Sciatic nerve (tissue), 2 donors: ENCODE measurements around the gene HOXC4. TPM values are rescaled to one million over a fixed set of nuclear protein-coding genes. Genes with fewer than 3 reads are reported as not detected.

Experiments used
- ATAC-seq: fragments of 200-7000 bp; cut with Tn5 transposase; one replicate; pipeline ENCODE4 v1.9.1; 2020; ENCODE audit warnings: mild to moderate bottlenecking, moderate library complexity
- DNase-seq: peaks from one replicate; pipeline ENCODE4 v3.0.0-alpha.2; 2020; ENCODE audit warnings: low spot score
- intact Hi-C: fragments of 100-400 bp; cut with DNase I; formaldehyde crosslinking; loops from one replicate; pipeline ENCODE4 v1.14.2; 2022
- total RNA-seq: library from RNA; stranded (reverse); fragmentation: NEBNext Ultra II Directional; extraction: Animal tissue kit (Norgen Biotek cat#: 25700); gene quantifications from one replicate; pipeline ENCODE4 v1.2.1, GENCODE V29; 2021
- donor health status: DM: no; HTN: no; CAD: no.
- donor health status: DM: no; HTN: no; CAD: no.

HOXC4 gene
- 23.6 TPM for total RNA-seq

- intact Hi-C loops, result no loop called here
- ATAC-seq (peak; percentile 83), DNase-seq (no peak)
These were observed at the start of gene HOXC4 for GRCh38 chr12:54053751-54054741. TSS of gene HOXC4 (plus strand) at chr12:54053835. CDS start at chr12:54053923, 88 bp downstream.

- DNase-seq (no peak), ATAC-seq (no peak)
- intact Hi-C loops, result no loop called here
These were observed 49.4 kb upstream of the HOXC4 start for GRCh38 chr12:54004063-54004840.

DNA sequence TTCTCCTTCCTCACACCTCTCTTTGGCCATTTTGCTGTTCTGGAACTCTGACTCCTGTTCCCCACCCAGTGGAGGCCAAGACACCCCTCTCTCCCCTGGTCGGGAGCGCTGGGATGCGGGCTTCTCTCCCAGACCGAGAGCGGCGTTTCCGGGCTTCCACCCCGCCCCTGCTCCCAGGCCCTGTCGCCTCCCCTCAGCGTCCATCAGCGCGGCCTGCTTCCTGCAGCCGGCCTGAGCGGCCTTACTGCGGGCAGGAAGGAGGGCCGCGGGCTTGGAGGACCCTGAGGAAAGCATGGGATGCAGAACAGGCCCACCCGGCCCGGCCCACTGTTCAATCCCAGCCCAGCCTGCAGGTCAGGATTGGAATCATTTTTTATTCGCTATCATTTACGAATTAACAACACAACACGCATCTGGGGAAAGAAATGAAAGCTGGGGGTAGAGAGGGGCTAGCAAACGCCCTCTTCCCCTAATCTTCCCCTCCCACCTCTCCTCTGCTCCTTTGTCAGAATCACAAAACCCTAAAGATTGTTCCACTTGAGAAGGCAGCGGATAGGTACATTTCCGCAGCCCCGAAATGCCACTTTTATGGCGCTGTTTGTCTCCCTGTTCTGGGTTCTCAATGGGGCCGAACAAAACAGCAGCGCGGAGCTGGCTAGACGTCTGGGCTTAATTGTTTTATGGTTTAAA is 48.6 kb upstream of the HOXC4 start:
- intact Hi-C loops, result loop anchor here (5.0 kb wide), 1 partner anchor 197 kb away; no protein-coding TSS in a partner anchor
- no peak for DNase-seq
- peak; percentile 68 for ATAC-seq

DNA sequence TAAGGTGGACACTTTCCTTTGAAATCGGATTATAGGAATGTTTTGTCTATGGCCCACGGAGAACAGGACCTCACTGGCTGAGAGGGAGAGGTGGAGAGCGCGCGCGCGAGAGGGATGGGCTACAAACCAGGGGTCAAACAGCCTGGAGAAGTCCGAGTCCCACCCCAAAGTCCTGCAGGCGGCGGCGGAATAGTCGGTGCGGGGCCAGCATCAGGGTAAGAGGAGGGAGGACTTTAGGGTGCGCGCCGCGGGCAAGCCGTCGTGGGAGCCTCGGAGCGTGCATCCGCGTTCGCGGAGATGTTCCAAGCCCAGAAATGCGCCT is 48.1 kb upstream of the HOXC4 start:
- ATAC-seq (peak; percentile 37), DNase-seq (no peak)
- intact Hi-C loops, result loop anchor here (5.0 kb wide), 1 partner anchor 197 kb away; no protein-coding TSS in a partner anchor

DNA sequence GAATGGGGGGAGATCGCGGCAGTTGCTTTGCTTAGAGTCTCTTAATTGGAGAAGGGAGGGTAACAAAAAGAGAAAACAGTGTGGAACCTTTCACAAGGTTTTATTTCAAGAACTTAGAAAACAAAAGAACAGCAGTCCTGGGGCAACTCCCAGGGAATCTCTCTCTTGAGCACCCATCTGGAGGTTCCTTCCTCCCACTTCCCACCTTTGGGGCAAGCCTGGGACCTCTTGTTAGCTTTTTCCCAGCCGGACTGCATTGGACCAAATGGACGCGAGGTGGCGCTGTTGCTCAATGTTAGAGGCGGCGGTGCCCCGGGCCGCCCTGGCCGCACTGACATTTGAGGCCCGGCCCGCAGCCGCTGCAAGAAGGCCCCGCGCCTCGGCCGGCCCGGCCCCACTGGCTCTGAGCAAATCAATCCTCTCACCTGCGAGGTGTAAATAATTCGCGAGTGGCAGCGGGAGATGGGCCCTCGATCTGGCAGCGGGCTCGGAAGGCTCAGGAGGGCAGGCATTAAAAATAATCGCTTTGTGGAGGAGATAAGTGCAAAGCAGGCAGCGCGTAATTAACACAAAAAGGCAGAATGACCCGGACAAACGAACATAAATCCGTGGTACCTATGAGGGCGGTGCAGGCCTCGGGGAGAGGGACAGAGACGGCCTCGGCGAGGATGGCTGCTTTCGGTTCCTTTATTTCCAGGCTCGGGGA is 47.6 kb upstream of the HOXC4 start:
- ATAC-seq (peak; percentile 82), DNase-seq (peak; percentile 96)
- intact Hi-C loops, result loop anchor here (5.0 kb wide), 1 partner anchor 196 kb away; no protein-coding TSS in a partner anchor

- DNase-seq (no peak), ATAC-seq (peak; percentile 7)
- intact Hi-C loops, result loop anchor here (5.0 kb wide), 1 partner anchor 196 kb away; no protein-coding TSS in a partner anchor
These were observed 46.9 kb upstream of the HOXC4 start for GRCh38 chr12:54006559-54007220.

DNA sequence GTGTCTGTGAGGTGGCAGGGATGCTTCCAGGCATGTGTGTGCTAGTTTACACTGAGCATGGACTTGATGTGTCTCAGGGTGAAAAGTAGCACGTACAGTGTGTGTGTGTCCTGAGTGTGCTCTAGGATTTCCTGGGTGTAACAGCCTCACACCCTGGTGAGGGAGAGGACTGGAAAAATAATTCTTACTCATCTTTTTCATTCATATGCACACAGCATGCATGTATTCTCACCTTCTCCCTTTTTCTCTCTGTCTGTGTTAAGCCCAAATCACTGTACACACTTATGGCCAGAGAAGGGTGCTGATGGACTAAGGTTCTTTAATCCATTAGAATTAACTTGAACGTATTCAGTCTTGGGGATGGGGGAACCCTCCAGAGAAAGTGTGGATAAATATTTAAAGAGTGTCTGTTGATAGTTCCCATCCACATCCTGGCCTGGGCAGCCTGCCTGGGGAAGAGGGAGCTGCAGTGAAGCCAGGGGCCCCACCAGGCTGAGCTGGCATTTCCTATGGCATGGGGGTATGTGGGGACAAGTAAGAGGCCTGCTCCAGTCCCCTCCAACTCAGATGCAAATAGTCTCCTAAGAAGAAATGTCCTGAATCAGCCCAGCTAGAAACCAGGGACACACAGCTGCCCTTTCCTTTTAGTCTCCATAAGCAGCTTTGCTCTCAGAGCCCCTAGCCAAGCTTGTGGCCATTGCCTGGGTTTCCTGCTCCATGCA is 45.9 kb upstream of the HOXC4 start:
- ATAC-seq (no peak), DNase-seq (no peak)
- intact Hi-C loops, result loop anchor here (5.0 kb wide), 1 partner anchor 195 kb away; no protein-coding TSS in a partner anchor

DNA sequence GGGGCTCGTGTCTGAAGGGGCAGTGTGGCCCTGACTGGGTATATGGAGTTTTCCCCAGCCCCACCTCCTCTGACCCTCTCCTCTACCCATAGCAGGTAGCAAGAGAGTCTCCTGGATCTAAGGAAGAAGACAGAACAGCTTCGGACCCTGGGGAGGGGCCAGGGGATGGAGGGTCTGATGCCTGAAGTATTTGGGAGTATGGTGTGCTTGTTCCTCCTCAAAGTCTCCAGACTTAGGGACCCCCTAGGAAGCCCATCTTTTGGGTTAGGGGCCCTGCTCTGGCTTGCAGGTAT is 45.4 kb upstream of the HOXC4 start:
- no peak for DNase-seq
- intact Hi-C loops, result loop anchor here (5.0 kb wide), 1 partner anchor 194 kb away; no protein-coding TSS in a partner anchor
- ATAC-seq, result no peak

DNA sequence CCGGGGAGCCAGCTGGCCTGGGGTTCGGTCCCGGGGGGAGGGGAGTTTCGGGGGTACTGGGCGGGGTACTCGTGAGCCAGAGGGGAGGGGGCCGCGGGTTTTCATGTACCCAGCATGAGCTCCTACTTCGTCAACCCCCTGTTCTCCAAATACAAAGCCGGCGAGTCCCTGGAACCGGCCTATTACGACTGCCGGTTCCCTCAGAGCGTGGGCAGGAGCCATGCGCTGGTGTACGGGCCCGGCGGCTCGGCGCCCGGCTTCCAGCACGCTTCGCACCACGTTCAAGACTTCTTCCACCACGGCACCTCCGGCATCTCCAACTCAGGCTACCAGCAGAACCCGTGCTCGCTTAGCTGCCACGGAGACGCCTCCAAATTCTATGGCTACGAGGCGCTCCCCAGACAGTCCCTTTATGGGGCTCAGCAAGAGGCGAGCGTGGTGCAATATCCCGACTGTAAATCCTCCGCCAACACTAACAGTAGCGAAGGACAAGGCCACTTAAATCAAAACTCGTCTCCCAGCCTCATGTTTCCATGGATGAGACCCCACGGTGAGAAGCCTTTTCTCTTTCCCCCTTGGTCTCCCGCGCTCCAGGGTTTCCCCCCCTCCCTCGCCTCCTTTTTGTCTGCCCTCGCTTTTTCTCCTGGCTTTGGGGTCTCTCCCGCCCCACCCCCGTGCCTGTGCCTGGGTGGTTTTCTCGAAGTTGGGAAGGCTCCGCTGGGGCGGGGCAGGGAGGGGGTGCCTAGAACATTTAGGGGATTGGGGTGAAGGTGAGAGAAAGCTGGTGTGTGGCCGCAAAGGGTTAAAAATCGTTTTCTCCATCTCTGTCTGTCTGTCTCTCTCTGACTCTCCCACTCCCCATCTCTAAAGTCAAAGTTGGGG is 44.2 kb upstream of the HOXC4 start:
- intact Hi-C loops, result loop anchor here (5.0 kb wide), 1 partner anchor 193 kb away; no protein-coding TSS in a partner anchor
- peak; percentile 21 for ATAC-seq

DNA sequence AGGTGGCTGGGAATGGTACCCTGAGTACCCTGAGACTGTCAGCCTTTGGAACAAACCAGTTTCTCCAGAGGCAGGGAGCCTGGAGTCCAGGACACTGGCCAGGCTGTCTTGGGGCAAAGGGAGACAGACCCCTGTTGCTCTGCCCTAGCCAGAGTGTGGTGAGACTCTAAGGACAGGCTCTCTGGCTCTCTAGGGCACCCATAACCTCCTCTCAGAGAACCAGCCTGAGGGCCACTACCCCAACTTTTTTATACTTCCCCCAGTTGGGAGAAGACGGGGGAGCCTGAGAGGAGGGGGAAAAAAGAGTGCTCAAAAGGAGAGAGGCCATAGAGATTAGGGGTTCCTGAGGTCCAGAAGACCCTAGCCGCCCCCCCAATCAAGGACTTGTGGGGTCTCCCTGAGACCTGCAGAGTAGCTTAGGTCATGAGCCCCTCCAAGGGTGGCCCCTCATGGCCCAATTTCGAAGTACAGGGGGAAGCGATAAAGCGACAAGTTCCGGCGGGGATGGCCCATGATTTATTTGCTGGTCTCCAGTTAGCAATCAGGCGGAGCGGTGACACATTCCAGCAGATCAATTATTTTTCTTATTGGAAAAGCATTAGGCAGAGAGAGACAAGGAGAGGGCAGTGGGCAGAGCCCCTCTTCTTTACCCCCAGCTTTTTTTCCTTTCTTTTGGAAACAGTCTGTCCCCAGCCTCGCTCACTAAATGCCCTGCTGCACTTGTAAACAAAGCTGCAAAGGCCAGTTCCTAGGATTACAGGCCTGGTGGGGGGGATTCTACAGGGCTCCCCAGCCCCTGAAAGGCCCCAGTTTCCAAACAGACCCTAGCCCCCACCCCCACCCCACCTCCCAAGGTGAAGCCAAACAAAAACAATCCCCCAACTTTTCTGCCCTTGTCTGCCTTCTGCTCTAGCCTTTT is 43.3 kb upstream of the HOXC4 start:
- ATAC-seq (no peak), DNase-seq (no peak)
- intact Hi-C loops, result no loop called here

More for the DNA sequence above, 44.2 kb upstream of the HOXC4 start:
- DNase-seq, result no peak

- ATAC-seq, result no peak
- DNase-seq, result no peak
- intact Hi-C loops, result no loop called here
These were observed 42.5 kb upstream of the HOXC4 start for GRCh38 chr12:54010972-54011664.

DNA sequence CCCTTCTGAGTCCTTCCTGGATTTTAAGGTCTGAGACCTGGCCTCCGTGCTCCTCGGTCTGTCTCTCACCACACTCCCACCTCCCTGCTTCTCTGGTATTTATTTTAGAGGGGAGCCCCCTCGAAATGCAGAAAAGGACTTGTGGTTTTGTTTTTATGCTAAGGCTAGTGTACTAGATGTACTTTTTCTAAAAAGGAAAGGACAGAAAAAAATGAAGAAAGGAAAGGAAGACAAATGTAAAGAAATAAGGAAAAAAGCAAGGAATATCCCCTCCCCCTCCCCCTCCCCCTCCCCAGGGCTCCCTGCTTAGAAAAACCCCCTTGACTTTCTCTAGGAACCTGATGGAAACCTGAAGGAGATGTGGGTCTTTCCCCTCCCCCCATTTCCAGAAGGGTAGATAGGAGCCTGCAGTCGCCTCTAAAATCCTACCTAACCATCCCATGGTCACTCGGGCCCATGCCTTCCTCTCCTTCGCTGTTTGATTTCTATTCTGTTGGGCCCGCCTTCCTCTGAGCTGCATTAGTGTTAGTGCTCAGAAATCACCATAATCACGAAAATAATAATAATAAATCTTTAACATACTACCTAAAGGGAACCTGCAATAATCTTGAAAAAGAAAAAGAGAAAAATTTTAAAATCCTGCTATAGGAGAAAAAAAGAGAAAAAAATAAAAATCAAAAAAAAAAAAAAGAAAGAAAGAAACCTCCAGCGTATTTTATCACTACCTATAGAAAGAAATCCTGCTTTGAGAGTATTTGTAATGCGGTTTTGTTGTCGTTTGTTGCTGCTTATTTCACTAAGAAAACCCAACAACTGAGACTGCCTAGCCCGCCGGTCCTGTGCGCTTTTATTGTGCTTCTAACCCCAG is 41.7 kb upstream of the HOXC4 start:
- DNase-seq (no peak), ATAC-seq (no peak)
- intact Hi-C loops, result no loop called here

DNA sequence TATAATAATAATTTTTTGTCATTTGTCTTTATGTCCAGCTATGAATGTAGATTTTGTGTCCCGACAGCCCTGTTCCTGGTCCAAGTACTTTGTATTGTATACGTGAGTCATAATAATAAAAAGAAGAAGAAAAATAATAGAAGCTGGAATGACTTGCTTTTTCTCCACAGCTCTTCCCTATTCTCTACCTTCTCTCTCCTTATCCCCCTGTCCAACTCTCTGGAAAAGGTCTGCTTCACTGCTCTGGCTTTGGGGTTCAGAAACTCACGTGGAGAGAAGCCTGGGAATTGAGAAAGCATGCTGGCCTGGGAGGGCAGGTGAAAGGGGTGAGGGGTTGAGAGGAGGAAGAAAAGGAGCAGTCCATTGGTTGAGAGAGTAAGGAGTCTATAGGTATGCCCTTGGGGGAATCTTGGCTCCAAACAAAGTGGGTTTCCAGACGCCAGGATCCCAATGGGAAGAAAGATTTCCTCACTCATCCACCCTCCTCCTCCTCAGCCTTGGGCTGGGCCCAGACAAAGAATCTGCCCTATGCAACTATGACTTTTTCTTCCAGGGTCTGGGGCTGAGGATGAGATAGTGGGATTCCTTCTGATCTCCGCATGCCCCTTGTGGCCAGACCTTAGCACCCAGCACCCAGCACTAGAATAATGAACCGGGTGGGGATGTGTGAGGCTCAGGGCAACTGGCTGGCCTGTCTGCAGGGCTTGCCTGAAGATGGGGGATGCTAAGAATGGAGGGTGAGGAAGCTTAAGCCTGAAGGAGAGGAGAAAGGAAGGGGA is 40.8 kb upstream of the HOXC4 start:
- intact Hi-C loops, result no loop called here
- ATAC-seq (no peak), DNase-seq (no peak)
